Activated CD8-positive, alpha-beta memory T cell treated with anti-CD3 and anti-CD28 coated beads, Interleukin-2, amount 50 U/mL, for 24 hours (primary cell): ENCODE results near the gene SLC38A1.
"Not testable (repeated sequence)": the region's sequence is repeated elsewhere in the genome, so short reads cannot be mapped to it uniquely, and the experiment has no call there.

Experiments used
- DNase-seq: peaks from one replicate; pipeline ENCODE4 v3.0.0-alpha.2; 2020; ENCODE audit errors: extremely low read depth

SLC38A1 gene

GRCh38 chr12:46165191-46165590, 103.7 kb downstream of the SLC38A1 start:
- no peak for DNase-seq

GRCh38 chr12:46164186-46164761, 104.6 kb downstream of the SLC38A1 start:
- no peak for DNase-seq

- DNase-seq, result not testable (repeated sequence)
Measured at GRCh38 chr12:46162549-46163076, 106.2 kb downstream of the SLC38A1 start.

- DNase-seq, result no peak
Measured at GRCh38 chr12:46160981-46161690, 107.7 kb downstream of the SLC38A1 start.

- no peak for DNase-seq
Measured at GRCh38 chr12:46160101-46160980, 108.5 kb downstream of the SLC38A1 start.

GRCh38 chr12:46159309-46159901, 109.4 kb downstream of the SLC38A1 start:
- DNase-seq, result no peak

GRCh38 chr12:46158501-46158900, 110.3 kb downstream of the SLC38A1 start:
- no peak for DNase-seq

GRCh38 chr12:46154221-46154985, 114.4 kb downstream of the SLC38A1 start:
- no peak for DNase-seq

- no peak for DNase-seq
Measured at GRCh38 chr12:46153268-46153872, 115.5 kb downstream of the SLC38A1 start.

GRCh38 chr12:46152456-46152855, 116.4 kb downstream of the SLC38A1 start:
- DNase-seq, result no peak

GRCh38 chr12:46150735-46151134, 118.1 kb downstream of the SLC38A1 start:
- no peak for DNase-seq

- DNase-seq, result no peak
Measured at GRCh38 chr12:46149905-46150304, 118.9 kb downstream of the SLC38A1 start.

GRCh38 chr12:46149079-46149464, 119.8 kb downstream of the SLC38A1 start:
- DNase-seq, result no peak

- no peak for DNase-seq
Measured at GRCh38 chr12:46148327-46149078, 120.3 kb downstream of the SLC38A1 start.

- no peak for DNase-seq
Measured at GRCh38 chr12:46147144-46147543, 121.7 kb downstream of the SLC38A1 start.

- no peak for DNase-seq
Measured at GRCh38 chr12:46145881-46146280, 123.0 kb downstream of the SLC38A1 start.

- DNase-seq, result no peak
Measured at GRCh38 chr12:46144433-46144832, 124.4 kb downstream of the SLC38A1 start.

GRCh38 chr12:46136249-46136648, 132.6 kb downstream of the SLC38A1 start:
- DNase-seq, result no peak

- DNase-seq, result no peak
Measured at GRCh38 chr12:46135750-46136149, 133.1 kb downstream of the SLC38A1 start.

GRCh38 chr12:46134852-46135251, 134.0 kb downstream of the SLC38A1 start:
- no peak for DNase-seq
